ENCODE results near the gene JAKMIP2. TPM values are rescaled to one million over a fixed set of nuclear protein-coding genes. Genes with fewer than 3 reads are reported as not detected.

The JAKMIP2 gene
- total RNA-seq, 1 experiment from 2014 or later, result not detected

DNA sequence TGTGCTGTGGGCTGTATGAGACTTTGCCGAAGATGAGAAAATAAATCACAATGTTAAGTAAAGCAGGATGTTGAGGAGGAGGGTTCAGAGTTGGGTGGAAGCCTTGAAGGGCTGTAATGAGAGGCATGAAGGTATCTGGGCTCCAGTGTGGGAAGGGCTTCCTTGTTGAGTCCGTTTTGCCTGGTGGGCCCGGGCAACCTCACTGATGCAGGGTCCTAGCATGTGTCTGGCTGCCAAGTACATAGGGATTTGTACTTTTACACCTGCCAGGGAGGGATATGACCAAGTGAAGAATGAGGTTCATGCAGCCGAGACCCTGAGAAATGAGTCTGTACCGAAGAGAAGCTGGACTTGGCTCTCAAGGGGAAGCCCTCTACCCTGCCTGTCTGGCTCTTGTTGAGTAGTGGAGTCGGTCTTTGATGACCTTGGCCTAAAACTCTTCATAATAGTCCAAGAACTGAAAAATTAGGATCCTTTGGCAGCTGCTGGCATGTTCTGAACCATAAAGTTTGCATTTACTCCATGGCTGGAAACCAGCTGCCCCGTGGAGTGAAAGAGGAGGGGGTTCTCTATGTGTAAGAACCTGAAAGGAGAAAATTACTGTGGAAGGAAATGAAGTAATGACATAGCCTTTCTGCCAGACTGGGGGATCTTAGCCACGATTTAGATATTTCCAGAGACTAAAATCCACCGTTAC lies 213.7 kb downstream of the JAKMIP2 start:
- intact Hi-C loops (cut with micrococcal nuclease), result no loop called here
- Histone ChIP-seq H3K4me2 (ENCODE audit: low read length) (no peak overlapping the region), H3K4me1 (ENCODE audit: control insufficient read depth in 1 of 2, insufficient read depth in 2 of 2, low read length in 2 of 2) (peaks cover 4 to 8% of the 10 kb centered on the region in 2 experiments; a peak in 3 of 4 replicates), H3K36me3 (ENCODE audit: control insufficient read depth in 1 of 2, insufficient read depth in 2 of 2, low read length in 2 of 2) (no peaks in the 10 kb centered on the region), H3K9ac (ENCODE audit: low read length) (no peak overlapping the region), H3K27ac (ENCODE audit: low read depth, low read length) (no peak overlapping the region), H3K27me3 (ENCODE audit: insufficient read depth, low read length) (peaks cover 14% of the 10 kb centered on the region), H3K4me3 (replicated peaks in 1 of 2; ENCODE audit: low read depth in 1 of 2, low read length in 2 of 2) (no peak overlapping the region), H3K79me2 (ENCODE audit: insufficient read depth, low read length) (no peaks in the 10 kb centered on the region), H2AFZ (ENCODE audit: low read depth, low read length, poor library complexity, severe bottlenecking) (no peak overlapping the region), H3K9me3 (ENCODE audit: control insufficient read depth in 1 of 2, insufficient read depth in 1 of 2, low read depth in 1 of 2, low read length in 2 of 2) (no peaks in the 10 kb centered on the region), H3K9me2 (ENCODE audit: insufficient read depth) (no peaks in the 10 kb centered on the region), H4K20me1 (ENCODE audit: insufficient read depth) (no peaks in the 10 kb centered on the region)
- ATAC-seq, result no peak
- CTCF ChIA-PET, result interaction anchor here (1.2 to 1.3 kb wide), 2 partner anchors 10 kb away, joined by 3 read pairs; no protein-coding TSS in a partner anchor
- no peak for TF ChIP-seq ZNF274 (IDR thresholded peaks at IDR 0.05; ENCODE audit: low read depth, low read length)
- TF ChIP-seq POLR2AphosphoS5 (IDR thresholded peaks at IDR 0.05; ENCODE audit: low read depth, low read length), result no peak
- TF ChIP-seq, protein P1, sequence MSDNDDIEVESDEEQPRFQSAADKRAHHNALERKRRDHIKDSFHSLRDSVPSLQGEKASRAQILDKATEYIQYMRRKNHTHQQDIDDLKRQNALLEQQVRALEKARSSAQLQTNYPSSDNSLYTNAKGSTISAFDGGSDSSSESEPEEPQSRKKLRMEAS (IDR thresholded peaks at IDR 0.05), result no peak
- no peak for TF ChIP-seq SP1 (IDR thresholded peaks at IDR 0.05; ENCODE audit: low read depth)
- TF ChIP-seq EZH2phosphoT487 (IDR thresholded peaks at IDR 0.05; ENCODE audit: borderline replicate concordance), result no peak
- TF ChIP-seq EZH2 (IDR thresholded peaks at IDR 0.05), result no peak
- TF ChIP-seq EGR1 (IDR thresholded peaks at IDR 0.05; ENCODE audit: low read depth), result no peak
- TF ChIP-seq RAD21 (IDR thresholded peaks at IDR 0.05; ENCODE audit: low read depth), result no peak
- no peak for TF ChIP-seq ZBTB33 (IDR thresholded peaks at IDR 0.05; ENCODE audit: extremely low read depth, insufficient replicate concordance, low read length)
- TF ChIP-seq, protein P2, sequence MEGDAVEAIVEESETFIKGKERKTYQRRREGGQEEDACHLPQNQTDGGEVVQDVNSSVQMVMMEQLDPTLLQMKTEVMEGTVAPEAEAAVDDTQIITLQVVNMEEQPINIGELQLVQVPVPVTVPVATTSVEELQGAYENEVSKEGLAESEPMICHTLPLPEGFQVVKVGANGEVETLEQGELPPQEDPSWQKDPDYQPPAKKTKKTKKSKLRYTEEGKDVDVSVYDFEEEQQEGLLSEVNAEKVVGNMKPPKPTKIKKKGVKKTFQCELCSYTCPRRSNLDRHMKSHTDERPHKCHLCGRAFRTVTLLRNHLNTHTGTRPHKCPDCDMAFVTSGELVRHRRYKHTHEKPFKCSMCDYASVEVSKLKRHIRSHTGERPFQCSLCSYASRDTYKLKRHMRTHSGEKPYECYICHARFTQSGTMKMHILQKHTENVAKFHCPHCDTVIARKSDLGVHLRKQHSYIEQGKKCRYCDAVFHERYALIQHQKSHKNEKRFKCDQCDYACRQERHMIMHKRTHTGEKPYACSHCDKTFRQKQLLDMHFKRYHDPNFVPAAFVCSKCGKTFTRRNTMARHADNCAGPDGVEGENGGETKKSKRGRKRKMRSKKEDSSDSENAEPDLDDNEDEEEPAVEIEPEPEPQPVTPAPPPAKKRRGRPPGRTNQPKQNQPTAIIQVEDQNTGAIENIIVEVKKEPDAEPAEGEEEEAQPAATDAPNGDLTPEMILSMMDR (IDR thresholded peaks at IDR 0.05 in 2 of 3, conservative IDR thresholded peaks at IDR 0.05 in 1 of 3; ENCODE audit: borderline replicate concordance in 1 of 3, insufficient read depth in 1 of 3, low read depth in 2 of 3, low read length in 2 of 3), result no peak
- no peak for TF ChIP-seq SRF (IDR thresholded peaks at IDR 0.05; ENCODE audit: low read depth)
- no peak for TF ChIP-seq ELF1 (IDR thresholded peaks at IDR 0.05; ENCODE audit: borderline replicate concordance, low read depth)
- TF ChIP-seq, protein P3, sequence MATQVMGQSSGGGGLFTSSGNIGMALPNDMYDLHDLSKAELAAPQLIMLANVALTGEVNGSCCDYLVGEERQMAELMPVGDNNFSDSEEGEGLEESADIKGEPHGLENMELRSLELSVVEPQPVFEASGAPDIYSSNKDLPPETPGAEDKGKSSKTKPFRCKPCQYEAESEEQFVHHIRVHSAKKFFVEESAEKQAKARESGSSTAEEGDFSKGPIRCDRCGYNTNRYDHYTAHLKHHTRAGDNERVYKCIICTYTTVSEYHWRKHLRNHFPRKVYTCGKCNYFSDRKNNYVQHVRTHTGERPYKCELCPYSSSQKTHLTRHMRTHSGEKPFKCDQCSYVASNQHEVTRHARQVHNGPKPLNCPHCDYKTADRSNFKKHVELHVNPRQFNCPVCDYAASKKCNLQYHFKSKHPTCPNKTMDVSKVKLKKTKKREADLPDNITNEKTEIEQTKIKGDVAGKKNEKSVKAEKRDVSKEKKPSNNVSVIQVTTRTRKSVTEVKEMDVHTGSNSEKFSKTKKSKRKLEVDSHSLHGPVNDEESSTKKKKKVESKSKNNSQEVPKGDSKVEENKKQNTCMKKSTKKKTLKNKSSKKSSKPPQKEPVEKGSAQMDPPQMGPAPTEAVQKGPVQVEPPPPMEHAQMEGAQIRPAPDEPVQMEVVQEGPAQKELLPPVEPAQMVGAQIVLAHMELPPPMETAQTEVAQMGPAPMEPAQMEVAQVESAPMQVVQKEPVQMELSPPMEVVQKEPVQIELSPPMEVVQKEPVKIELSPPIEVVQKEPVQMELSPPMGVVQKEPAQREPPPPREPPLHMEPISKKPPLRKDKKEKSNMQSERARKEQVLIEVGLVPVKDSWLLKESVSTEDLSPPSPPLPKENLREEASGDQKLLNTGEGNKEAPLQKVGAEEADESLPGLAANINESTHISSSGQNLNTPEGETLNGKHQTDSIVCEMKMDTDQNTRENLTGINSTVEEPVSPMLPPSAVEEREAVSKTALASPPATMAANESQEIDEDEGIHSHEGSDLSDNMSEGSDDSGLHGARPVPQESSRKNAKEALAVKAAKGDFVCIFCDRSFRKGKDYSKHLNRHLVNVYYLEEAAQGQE (IDR thresholded peaks at IDR 0.05; ENCODE audit: low read depth), result no peak
- TF ChIP-seq JUND (IDR thresholded peaks at IDR 0.05), result no peak
- no peak for TF ChIP-seq ATF3 (IDR thresholded peaks at IDR 0.05)
- TF ChIP-seq CEBPB (IDR thresholded peaks at IDR 0.05; ENCODE audit: low read depth), result no peak
- no peak for TF ChIP-seq TCF7L2 (IDR thresholded peaks at IDR 0.05; ENCODE audit: borderline replicate concordance, extremely low read depth, insufficient read depth, insufficient read length)
- no peak for TF ChIP-seq FOSL1 (IDR thresholded peaks at IDR 0.05; ENCODE audit: low read depth)
- no peak for TF ChIP-seq SIN3A (IDR thresholded peaks at IDR 0.05; ENCODE audit: low read depth)
- no peak for TF ChIP-seq ZFX (IDR thresholded peaks at IDR 0.05)
- DNase-seq (ENCODE audit: low read depth, low spot score), result no peak
- BruUV-seq (replicated peaks), result no TSS peak
- POLR2A ChIA-PET, result no interaction called here
- RAD21 ChIA-PET (ENCODE audit: low non-redundant PET in 1 of 2, low total read pairs in 2 of 2, uncharacterized antibody in 2 of 2, unreplicated experiment in 2 of 2), result no interaction called here

All from HCT116 (cell line).